Activated gamma-delta T cell treated with anti-CD3 and anti-CD28 coated beads, Interleukin-2, amount 50 U/mL, for 16 hours (primary cell): Measurements from ENCODE around the gene AAK1.
"Not testable (repeated sequence)": the region's sequence is repeated elsewhere in the genome, so short reads cannot be mapped to it uniquely, and the experiment has no call there.

Experiments used
- DNase-seq: peaks from one replicate; pipeline ENCODE4 v3.0.0-alpha.2; 2020; ENCODE audit warnings: low read depth

Gene AAK1

DNA sequence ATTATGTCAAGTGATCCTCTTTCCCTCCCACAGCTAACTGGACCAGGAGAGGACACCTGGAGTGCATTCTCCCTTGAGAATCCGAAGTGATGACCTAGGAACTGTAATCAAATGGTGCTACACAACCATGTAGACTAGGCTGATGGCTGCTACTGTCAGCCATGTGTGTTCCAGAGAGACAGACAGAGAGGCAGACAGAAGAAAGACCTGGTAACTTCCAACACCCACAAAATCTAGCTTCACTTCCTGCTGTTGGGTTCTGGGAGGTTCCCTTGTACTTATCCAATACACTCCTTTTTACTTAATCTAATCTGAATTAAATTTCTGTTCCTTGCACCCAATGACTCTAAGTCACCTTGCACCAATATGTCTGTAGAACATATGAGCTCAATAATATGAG is 72.3 kb downstream of the AAK1 start:
- no peak for DNase-seq

DNA sequence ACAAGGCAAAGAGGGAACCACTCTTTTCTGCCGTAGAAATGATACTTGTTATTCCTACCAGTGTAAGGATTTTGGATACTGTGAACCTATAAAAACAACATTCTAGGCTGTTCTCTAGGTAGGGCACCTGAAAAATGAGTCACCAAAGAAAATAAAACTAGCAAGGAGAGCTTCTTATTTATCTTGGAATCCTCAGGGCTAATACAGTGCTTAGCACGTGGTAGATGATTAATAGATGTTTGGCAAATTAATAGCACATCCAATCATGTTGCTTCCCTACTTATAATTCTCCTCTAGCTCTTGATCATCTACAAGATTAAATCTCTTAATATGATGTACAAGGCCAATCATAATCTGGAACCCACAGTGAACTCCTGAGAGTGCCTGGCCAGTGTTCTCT is 73.1 kb downstream of the AAK1 start:
- no peak for DNase-seq

DNA sequence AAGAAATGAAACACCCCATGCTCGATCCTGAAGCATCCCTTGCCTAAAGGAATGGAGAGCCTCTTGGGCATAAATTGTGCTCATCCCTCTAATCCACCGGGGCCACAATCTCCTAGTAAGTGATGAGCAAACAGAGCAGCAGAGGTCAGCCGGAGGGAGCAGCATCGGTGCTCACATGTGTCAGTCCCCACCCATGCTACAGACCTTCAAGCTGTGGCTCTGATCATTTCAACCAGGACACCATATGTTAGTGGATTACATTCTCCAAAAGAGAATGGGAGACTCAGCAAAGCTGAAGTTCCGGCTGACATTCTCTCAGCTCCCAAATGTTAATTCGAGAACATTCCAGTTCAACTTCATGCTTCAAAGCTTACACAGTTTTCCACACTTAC is 75.6 kb downstream of the AAK1 start:
- DNase-seq, result no peak

DNA sequence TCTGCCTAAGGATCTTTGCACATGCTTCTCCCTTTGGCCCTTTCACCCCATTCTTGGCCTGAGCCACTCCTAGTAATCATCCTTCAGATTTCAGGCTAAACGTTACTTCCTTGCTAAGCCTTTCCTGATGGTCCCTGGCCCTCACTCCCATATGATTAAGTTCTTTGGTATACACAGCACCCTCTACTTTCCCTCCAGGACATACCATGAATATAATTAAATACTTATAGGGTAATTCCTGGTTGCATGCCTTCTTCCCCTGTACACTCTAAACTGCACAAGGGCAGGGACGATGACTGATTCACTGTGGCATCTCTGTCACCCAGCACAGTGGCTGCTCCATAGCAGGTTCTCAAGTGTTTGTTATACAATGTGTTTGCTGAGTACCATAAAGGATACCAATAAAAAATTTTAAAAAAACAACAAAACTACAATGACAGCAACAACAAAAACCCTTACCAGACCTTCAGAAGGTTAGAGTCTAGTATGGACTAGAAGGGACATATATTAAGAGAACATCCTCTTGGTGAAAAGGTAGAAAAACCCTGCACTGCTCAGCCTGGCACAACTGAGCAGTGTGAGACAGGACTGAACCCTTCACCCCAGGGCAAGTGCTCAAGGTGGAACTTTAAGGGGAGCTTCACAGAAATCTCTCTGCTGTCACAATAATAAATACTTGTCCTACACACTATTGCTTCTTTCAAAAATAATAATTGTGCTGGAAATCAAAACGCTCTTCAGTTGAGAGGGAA is 76.2 kb downstream of the AAK1 start:
- no peak for DNase-seq

DNA sequence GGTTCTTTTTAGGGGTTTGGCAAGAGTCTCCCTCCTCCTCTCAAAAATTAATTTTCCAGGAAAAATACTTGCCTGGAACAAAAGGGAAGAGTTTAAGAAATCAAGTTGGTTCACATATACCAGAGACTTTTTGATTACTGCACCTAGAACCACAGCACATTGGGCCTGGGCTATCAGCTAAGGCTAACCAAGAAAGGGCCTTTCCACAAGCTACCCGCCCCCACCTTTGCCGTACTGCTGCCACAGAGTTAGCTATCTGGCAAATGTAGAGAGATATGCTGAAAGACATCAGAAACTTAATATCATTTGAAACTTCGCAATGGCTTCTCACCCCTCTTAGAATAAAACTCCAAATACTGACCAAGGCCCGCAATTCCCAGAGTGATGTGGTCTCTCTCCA is 76.9 kb downstream of the AAK1 start:
- no peak for DNase-seq

DNA sequence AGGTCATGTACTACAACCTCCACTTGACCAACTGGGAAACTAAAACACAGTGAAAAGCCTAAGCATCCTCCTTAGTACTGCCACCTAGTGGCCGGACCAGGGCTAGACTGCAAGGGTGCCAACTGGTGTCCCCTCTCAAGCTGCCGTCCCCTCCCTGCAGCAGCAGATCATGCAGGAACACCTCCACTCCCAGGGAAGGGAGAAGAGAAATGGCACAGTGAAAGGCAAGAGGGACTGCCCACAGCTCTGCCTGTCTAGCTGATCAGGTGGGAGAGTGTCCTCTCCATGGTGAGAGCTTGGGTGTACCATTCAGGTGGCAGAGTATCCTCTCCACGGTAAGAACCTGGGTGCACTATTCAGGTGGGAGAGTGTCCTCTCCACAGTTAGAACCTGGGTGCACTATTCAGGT is 78.1 kb downstream of the AAK1 start:
- peak; percentile 64 for DNase-seq

DNA sequence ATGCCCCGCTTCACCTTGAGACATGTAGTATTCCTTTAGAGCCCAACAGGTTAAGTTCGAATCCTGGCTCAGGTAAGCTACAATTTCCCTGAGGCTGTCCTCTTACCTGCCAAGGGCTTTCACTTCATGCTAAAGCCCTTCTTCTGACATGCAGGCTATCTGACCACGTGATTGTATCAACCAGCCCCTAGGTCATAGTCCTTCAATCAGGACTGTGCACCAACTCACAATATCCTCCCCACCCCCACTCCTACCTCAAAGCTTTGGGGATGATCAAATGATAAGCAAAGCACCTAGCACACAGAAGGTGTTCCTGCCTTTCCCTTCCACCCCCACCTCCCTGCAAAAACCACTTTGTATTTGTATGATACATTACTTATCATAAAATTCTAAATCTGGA is 78.9 kb downstream of the AAK1 start:
- DNase-seq, result no peak

DNA sequence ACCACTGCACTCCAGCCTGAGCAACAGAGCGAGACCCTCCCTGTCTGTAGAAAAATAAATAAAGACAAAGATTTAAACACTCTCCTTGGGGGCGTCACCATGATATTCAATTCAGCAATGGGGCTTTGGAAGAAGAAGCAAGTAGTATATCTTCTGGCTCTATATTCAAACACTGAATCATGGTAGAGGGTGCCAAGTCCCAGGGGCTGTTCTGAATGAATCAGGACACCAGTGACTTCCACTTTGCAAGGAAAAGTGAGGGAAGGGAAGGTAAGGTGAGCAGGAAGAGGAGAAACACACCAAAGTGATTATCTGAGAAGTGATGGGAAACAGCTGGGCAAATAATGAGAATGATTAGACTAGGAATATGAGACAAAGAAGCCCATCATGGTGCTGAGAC is 80.5 kb downstream of the AAK1 start:
- no peak for DNase-seq

DNA sequence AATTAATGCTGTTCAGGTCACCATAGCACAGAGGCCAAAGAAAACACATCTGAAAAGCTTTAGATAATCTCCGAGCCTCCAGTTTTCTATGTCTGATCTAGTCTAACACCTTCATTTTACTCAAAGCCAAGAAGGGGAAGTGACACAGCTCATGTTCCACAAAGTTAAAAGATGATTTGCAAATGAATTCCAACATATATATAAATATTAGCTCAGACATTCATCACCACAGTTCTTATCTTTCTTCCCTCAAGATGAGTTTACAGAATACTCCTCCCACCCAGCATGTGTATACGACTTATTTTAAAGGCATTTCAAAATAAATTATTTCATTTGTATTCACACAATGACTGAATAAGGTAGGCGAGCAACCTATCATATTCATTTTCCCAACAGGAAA is 82.4 kb downstream of the AAK1 start:
- DNase-seq, result no peak

DNA sequence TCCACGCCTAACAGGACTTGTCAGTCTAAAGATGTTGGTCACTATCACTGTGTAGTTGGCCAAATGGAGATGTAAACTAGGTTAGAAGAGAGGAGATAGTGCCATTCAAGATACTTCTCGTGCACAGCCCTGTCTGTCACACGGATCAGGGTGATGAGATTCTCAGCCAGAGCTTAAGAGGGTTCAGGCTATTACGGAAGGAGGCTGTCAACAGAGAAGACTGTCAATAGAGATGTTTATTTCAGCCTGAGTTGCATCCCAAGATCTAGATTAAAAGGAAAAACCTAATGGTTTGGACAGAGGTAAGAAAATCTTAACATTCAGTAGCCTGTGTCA is 83.4 kb downstream of the AAK1 start:
- DNase-seq, result no peak

DNA sequence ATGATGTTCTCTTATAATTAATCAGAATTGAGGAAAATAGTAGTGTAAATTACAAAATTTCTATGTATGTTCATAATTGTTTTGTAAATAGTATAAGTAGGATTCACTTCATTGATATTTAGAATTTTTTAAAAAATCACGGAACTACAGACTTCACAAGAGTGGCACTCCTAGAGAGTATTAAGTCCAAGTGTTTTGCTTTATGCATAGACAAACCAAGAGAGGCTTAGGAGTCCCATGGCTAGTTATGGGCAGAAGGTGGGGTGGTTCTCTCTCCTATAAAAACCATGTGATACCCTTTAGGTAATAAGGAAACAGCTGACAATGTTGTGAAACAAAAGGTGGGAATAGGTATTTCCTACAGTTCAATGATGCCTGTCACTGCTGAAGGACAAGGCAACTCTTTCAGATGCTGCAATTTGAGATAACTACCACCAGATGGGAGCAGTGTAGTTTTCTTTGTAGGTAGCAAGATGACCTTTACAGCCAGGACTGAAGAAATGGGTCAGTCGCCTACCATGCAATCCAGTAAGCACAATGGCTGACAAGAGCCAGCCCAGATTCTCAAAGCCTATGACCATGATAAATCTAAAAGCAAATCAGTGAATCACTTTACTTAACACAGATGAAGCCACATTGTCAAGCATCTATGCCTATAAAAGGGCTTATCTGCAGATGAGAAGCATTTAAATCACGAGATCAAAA is 83.9 kb downstream of the AAK1 start:
- DNase-seq, result no peak

DNA sequence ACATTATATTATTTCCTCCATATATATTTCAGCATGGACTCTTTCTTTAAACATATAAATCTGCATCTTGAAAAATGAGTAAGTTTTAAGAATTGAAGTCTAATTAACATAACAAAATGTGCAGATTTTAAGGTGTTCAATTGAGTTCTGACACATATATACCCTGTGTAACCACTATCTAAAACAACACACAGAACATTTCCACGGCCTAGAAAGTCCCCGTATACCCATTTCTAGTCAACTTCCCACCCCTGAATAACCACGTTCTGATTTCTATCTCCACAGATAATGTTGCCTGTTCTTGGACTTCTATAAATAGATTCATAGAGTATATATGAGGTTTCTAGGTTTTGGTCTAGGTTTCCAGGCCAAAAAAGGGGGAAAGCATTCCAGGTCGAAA is 87.5 kb downstream of the AAK1 start:
- DNase-seq, result no peak

DNA sequence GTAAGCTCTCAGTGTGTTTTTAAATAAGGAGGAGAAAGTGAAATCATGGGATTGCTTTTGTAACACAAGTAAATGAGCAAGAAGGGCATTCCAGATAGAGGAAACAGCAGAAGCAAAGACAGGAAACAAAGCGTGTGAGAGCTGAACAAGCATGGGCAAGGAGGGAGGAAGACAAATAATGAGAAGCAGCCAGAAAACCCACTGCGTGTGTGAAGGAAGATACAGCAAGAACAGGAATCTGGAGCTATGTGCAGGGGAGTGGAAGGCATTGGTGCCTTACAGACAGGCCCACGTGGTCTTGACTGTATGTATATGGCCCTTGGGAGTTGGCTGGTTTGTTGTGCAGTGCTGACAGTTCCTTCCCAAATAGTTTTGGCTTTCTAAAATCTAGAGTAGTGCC is 88.6 kb downstream of the AAK1 start:
- DNase-seq, result no peak

DNA sequence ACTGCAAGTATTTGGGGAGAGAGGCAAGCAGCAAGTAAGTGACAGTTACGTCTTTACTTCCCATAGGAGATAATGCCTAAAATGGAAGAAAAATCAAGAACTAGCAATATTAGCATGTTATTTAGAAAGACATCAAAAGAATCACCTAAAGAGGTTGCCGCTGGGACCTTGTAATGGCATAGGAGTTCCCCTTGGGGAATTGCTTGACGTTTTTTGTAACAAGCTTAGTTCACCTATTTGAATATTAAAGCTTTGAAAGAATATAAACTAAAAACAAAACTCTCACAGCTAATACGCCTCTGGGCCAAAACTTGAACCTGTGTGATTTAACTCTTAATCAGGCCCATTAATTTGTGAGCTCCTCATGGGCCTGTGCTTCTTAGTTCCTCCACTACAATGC is 89.0 kb downstream of the AAK1 start:
- no peak for DNase-seq

DNA sequence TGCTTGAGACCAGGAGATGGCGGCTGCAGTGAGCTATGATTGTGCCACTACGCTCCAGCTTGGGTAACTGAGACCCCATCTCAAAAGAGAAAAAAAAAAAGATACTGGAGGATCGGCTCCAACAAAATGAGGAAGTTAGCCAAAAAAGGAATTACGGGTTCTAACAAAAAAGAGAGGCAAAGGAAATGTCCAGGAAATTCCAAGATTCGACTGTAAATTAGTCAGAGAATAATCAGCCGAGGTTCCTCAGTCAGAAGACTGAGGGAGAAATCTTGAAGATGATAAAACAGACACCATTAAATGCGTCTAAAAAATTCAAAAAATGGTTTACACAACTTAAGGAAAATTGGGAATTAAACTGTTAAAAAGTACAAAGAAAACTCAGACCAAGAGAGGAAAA is 89.5 kb downstream of the AAK1 start:
- no peak for DNase-seq

DNA sequence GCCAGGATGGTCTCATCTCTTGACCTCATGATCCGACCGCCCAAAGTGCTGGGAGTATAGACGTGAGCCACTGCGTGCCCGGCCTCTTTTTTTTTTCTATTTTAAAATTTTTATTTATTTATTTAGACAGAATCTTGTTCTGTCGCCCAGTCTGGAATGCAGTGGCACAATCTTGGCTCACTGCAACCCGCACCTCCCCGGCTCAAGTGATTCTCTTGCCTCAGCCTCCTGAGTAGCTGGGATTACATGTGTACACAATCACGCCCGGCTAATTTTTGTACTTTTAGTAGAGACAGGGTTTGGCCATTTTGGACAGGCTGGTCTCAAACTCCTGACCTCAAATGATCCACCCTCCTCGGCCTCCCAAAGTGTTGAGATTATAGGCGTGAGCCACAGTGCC is 93.0 kb downstream of the AAK1 start:
- DNase-seq, result not testable (repeated sequence)

DNA sequence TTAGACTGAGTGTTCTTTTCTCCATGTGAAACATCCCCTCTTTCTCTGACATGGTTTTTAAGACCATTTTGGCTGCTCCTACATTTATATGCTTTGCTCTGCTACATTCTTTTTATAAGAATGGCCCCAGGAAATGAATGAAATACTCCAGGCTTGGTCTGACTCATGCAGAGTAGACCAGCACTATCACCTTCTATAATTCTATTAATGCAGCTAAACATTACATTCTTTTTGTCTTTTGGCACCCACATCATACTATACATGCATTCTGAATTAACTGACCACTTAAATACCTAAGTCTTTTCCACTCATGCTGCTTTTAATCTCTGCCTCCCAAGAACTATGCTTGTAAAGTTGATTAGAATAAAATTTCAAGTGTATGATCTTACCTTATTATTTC is 94.1 kb downstream of the AAK1 start:
- DNase-seq, result no peak

DNA sequence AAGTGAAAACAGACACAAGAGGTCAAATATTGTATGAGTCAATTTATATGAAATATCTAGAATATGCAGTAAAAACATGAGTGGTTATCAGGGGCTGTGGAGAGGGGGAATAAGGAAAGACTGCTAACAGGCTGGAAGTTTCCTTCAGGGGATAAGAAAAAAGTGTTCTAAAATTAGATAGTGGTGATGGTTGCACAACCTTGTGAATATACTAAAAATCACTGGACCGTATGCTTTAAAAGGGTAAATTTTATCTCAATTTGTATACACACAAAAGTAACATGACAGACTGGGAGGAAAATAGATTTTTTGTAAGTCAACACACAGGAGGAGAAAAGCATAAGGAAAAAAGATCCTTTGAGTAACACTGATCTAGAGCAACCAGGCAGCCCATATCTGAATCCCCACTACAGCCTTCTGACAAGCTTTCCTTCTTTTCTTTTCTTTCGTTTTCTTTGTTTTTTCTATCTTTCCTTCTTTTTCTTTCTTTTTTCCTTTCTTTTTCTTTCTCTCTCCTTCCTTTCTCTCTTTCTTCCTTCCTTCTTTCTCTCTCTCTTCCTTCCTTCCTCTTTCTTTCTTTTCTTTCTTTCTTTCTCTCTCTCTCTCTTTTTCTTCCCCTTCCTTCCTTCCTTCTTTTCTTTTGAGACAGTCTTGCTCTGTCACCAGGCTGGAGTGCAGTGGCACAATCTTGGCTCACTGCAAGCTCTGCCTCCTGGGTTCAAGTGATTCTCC is 95.4 kb downstream of the AAK1 start:
- no peak for DNase-seq

DNA sequence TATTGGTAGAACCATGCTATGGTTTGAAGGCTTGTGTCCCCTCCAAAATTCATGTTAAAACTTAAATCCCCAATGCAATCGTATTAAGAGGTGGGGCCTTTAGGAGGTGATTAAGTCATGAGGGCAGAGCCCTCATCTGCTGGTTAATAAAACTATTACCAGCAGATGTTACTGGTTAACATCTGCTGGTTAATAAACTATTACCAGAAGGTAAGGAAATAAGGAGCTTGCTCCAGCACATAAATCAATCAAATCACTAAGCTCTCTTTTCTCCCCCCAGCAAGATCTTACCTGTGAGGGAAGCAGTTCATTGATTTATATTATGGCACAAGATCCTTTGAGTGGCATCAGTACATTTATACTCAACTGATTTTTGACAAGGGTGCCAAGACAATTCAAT is 96.9 kb downstream of the AAK1 start:
- DNase-seq, result no peak

DNA sequence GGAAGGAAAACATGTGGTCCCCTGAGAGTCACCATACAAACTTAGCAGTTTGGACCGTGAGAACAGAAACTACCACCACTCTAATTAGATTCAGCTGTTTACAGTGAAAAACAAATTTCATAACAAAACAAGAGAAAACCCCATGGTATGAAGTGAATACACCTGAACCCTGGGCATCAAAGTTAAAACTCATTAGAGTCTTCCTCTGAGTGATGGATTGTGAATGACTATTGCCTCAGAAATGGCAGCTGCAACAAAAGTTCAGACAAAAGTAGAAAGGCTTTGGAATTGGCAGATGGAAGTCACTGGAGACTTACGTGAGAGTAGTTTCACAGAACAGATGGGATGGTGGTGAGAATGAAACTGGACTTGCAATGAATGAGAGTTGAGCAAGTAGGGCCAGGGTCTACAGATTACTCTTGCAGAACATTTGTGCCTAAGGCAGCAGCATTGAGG is 98.0 kb downstream of the AAK1 start:
- no peak for DNase-seq

DNA sequence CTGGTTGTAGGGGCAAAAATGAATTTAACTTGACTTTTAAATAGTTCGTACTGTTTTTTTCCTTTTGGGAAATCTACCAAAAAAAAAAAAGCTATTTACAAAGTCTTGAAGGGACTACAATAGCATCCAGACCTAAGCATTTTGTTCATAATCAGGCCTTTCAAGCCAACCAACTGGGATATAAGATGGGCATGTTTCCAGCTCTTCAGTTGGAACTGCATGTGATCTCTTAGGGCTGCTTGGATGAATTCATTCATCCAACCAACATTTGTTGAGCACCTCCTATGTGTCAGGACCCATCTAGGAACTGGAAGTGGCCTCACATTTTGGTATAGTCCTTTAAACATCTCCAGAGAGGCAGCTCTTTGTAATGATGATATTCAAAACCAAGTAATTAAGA is 98.6 kb downstream of the AAK1 start:
- no peak for DNase-seq

DNA sequence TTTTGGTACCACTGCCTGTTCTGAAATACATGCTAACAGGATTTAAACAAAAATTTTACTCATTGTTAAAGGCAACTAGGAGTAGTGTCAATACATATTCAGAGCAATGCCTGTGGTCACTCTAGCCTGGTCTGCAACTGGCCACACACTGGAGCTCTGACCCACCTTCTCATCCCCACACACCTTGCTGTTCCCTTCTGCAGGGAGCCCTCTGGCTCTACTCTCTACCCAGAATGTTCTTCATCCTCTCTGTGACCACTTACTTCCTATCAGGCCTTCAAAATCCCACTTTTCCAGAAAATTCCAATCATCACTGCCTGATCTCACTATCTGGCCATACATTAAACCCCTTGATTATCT is 104.0 kb downstream of the AAK1 start:
- no peak for DNase-seq

DNA sequence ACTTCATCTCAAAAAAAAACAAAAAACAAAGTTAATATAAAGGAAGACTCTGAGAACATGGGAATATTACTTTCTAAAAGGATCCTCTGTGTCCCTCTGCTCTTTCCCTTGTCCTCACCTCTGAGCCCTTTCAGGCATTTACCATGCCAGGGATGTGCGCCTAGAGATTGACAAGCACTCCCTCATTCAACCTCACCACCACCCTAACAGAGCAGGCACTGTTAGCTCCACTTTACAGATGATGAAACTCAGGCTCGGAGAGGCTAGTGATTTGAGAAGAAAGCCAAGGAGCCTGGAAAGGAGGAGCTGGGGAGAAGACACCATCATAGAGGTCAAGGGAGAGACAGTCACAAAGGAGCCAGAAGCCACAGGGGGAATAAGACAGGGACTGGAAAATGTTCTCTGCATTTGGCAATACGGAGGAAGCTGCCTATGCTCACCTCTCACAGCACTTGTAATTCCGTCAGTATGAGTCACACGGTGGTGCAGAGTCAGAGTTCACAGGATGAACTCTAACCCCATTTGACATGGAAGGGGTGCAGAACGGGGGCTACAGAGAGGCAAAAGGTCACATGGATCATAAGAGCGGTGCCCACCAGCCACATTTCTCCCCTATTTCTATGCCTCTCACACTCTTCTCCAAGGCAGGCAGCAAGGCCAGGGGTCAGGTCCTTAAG is 104.5 kb downstream of the AAK1 start:
- no peak for DNase-seq
